ENCODE measurements around the gene DPT. TPM values are rescaled to one million over a fixed set of nuclear protein-coding genes. Genes with fewer than 3 reads are reported as not detected.
A peak's percentile ranks its signal among the peaks of the same experiment; 100 is the strongest.

Gene DPT
- total and polyA plus RNA-seq, 2 donors from 2014 or later = 2.6 to 4.8 TPM

DNA sequence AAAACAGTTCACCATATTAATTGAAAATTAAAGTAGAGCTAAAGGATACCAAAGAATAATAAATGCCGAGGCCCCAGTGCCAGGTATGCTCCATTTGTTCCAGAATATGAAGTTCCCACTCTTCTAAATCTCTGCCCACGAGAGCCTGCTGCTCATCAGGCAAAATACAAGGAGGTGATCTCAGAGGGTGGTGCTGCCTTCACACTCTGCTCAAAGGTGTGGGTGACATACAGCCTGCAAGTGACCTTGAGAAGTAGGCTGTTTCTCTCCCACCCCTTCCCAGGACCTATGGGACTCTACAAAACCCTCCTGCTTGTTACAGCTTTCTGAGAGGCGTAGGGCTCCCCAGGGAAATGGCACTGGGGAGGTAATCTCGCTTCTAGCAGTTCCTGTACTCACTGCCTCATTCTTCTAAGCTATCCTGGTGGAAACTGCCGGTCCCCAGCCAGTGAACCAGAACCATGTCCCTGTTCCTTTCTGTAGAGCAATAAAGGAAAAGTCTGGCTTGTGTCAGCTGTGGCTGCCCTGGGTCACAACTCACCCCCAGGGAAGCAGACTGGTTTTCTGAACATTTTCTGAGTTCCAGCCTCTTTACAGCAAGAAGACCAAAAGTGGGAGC lies 26.9 kb upstream of the DPT start:
- intact Hi-C loops (cut with DNase I) = no loop called here
- Histone ChIP-seq H3K4me3 (ENCODE audit: low read length in 3 of 3) (no peak overlapping the region), H3K9me3 (ENCODE audit: control insufficient read depth in 2 of 3, insufficient read depth in 1 of 3, low read length in 3 of 3) (no peaks in the 10 kb centered on the region), H3K9ac (ENCODE audit: low read length in 3 of 3) (peak overlapping the region in 1 of 3 donors; percentile 60), H3K4me1 (ENCODE audit: control insufficient read depth in 2 of 3, insufficient read depth in 2 of 3, low read depth in 1 of 3, low read length in 3 of 3) (peaks cover 2 to 25% (median 14%) of the 10 kb centered on the region in 3 donors), H3K27me3 (ENCODE audit: control insufficient read depth, insufficient read depth, low read length) (no peaks in the 10 kb centered on the region), H3K27ac (ENCODE audit: low read depth in 2 of 2, low read length in 2 of 2) (peak overlapping the region; percentile 74 to 90), H3K36me3 (ENCODE audit: control insufficient read depth in 2 of 3, insufficient read depth in 3 of 3, low read length in 3 of 3) (no peaks in the 10 kb centered on the region)
- TF ChIP-seq CTCF (IDR thresholded peaks at IDR 0.05; ENCODE audit: borderline replicate concordance, extremely low read depth, insufficient read depth) = no peak
- DNase-seq (peak; percentile 54 to 71 (median 62)), FAIRE-seq (no peak)

DNA sequence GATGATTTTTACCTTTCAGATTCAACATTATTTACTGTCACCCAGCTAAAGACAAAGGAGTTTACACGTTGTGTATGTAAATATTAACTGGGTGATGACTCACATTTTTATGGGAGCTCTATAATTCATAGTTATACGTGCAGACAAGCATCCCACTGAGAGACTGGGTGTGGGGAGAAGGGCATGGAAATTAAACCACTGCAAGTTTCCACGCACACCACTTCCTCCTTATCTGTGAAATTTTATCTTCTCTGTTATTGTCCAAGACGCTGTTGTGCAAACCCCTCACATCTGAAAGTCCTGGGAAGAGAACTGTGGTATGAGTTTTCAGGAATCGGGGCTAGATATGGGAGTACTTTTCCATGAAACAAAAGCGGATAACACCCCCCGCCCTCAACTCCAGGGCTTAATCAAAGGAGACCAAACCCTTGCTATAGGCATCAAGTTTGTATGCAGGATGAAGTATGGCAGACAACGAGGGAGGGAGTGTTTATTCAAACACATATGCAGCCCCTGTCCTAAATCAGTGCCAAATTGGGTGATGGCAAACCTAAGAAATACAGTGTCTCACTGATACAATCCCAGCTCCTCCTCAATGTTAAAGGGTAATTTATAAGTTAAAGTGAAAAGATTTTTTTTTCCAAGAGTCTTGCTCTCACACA lies 23.3 kb upstream of the DPT start:
- FAIRE-seq (no peak), DNase-seq (no peak)
- Histone ChIP-seq H3K27me3 (ENCODE audit: control insufficient read depth, insufficient read depth, low read length) (no peaks in the 10 kb centered on the region), H3K9me3 (ENCODE audit: control insufficient read depth in 2 of 3, insufficient read depth in 1 of 3, low read length in 3 of 3) (no peaks in the 10 kb centered on the region), H3K27ac (ENCODE audit: low read depth in 2 of 2, low read length in 2 of 2) (no peak overlapping the region), H3K4me3 (ENCODE audit: low read length in 3 of 3) (no peak overlapping the region), H3K36me3 (ENCODE audit: control insufficient read depth in 2 of 3, insufficient read depth in 3 of 3, low read length in 3 of 3) (no peaks in the 10 kb centered on the region), H3K9ac (ENCODE audit: low read length in 3 of 3) (no peak overlapping the region), H3K4me1 (ENCODE audit: control insufficient read depth in 2 of 3, insufficient read depth in 2 of 3, low read depth in 1 of 3, low read length in 3 of 3) (peaks cover 2 to 25% (median 14%) of the 10 kb centered on the region in 3 donors)
- TF ChIP-seq CTCF (IDR thresholded peaks at IDR 0.05; ENCODE audit: borderline replicate concordance, extremely low read depth, insufficient read depth) = no peak
- intact Hi-C loops (cut with DNase I) = no loop called here

- Histone ChIP-seq H3K36me3 (ENCODE audit: control insufficient read depth in 2 of 3, insufficient read depth in 3 of 3, low read length in 3 of 3) (no peaks in the 10 kb centered on the region), H3K4me1 (ENCODE audit: control insufficient read depth in 2 of 3, insufficient read depth in 2 of 3, low read depth in 1 of 3, low read length in 3 of 3) (peaks cover under 1 to 18% (median 10%) of the 10 kb centered on the region in 3 donors), H3K9ac (ENCODE audit: low read length in 3 of 3) (no peak overlapping the region), H3K4me3 (ENCODE audit: low read length in 3 of 3) (no peak overlapping the region), H3K27me3 (ENCODE audit: control insufficient read depth, insufficient read depth, low read length) (no peaks in the 10 kb centered on the region), H3K27ac (ENCODE audit: low read depth in 2 of 2, low read length in 2 of 2) (no peak overlapping the region), H3K9me3 (ENCODE audit: control insufficient read depth in 2 of 3, insufficient read depth in 1 of 3, low read length in 3 of 3) (no peaks in the 10 kb centered on the region)
- TF ChIP-seq CTCF (IDR thresholded peaks at IDR 0.05; ENCODE audit: borderline replicate concordance, extremely low read depth, insufficient read depth) = no peak
- FAIRE-seq = no peak
- DNase-seq = peak in 4 of 5 donors; percentile 38 to 79 (median 55)
- intact Hi-C loops (cut with DNase I) = no loop called here
Observed at GRCh38 chr1:168751195-168751650, 22.2 kb upstream of the DPT start.

All from kidney (tissue), 14 donors.